Vagina (tissue), 2 donors: ENCODE results near the gene NABP1.

ENCODE experiments used
- POLR2A ChIP-seq, 2 donors: fragments of 450-650 bp; IDR thresholded peaks; one replicate each; pipeline ENCODE4 v1.6.1; 2017; ENCODE audit warnings: antibody characterized with exemption in 2 of 2, mild to moderate bottlenecking in 2 of 2, moderate library complexity in 2 of 2
- TF ChIP-seq, protein P1 (sequence below), 3 experiments: fragments of 450-650 bp in 2 of 3; fragments of 200-600 bp in 1 of 3; sonication (generic) in 1 of 3; IDR thresholded peaks; one replicate each; pipeline ENCODE4 v1.5.1; 2017 to 2019; ENCODE audit warnings: antibody characterized with exemption in 3 of 3, mild to moderate bottlenecking in 2 of 3, moderate library complexity in 2 of 3

DNA sequence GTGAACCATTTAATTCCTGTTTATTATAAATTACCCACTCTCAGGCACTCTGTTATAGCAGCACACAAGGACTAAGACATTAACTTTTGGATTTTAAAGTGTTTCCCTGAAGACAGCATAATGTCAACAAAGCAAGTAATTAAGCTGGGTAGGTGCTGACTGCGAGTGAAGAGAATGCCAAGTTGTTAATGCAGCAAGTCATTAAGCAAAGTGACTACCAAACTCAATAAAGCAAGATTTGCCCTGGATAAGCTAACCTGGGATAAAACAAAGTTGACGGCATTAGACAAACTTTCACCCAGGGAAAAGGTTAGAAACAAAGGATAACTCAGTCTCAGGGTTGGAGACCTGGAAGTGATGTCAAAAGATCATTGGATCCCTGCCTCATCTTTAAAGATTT, 28.4 kb upstream of the NABP1 start:
- TF ChIP-seq, protein P1, sequence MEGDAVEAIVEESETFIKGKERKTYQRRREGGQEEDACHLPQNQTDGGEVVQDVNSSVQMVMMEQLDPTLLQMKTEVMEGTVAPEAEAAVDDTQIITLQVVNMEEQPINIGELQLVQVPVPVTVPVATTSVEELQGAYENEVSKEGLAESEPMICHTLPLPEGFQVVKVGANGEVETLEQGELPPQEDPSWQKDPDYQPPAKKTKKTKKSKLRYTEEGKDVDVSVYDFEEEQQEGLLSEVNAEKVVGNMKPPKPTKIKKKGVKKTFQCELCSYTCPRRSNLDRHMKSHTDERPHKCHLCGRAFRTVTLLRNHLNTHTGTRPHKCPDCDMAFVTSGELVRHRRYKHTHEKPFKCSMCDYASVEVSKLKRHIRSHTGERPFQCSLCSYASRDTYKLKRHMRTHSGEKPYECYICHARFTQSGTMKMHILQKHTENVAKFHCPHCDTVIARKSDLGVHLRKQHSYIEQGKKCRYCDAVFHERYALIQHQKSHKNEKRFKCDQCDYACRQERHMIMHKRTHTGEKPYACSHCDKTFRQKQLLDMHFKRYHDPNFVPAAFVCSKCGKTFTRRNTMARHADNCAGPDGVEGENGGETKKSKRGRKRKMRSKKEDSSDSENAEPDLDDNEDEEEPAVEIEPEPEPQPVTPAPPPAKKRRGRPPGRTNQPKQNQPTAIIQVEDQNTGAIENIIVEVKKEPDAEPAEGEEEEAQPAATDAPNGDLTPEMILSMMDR (IDR thresholded peaks at IDR 0.05) = no peak
- TF ChIP-seq POLR2A (IDR thresholded peaks at IDR 0.05) = no peak
